Measurements from ENCODE around the gene MYO15B.

Gene MYO15B

GRCh38 chr17:75571197-75571884 is 16.3 kb upstream of the MYO15B start:
- DNase-seq (ENCODE audit: low read depth) = no peak
- H3K4me3 ChIP-seq (ENCODE audit: low read depth, low read length) = no peak overlapping the region
- TF ChIP-seq CTCF (IDR thresholded peaks at IDR 0.05; ENCODE audit: control insufficient read depth, extremely low read depth, insufficient read depth) = no peak

GRCh38 chr17:75571885-75572215 is 15.8 kb upstream of the MYO15B start:
- TF ChIP-seq CTCF (IDR thresholded peaks at IDR 0.05; ENCODE audit: control insufficient read depth, extremely low read depth, insufficient read depth) = no peak
- DNase-seq (ENCODE audit: low read depth) = no peak
- H3K4me3 ChIP-seq (ENCODE audit: low read depth, low read length) = no peak overlapping the region

GRCh38 chr17:75572713-75573539 is 14.7 kb upstream of the MYO15B start:
- TF ChIP-seq CTCF (IDR thresholded peaks at IDR 0.05; ENCODE audit: control insufficient read depth, extremely low read depth, insufficient read depth) = no peak
- no peak for DNase-seq (ENCODE audit: low read depth)
- no peak overlapping the region for H3K4me3 ChIP-seq (ENCODE audit: low read depth, low read length)

- DNase-seq (ENCODE audit: low read depth) = no peak
Measured at GRCh38 chr17:75573540-75573957, 14.1 kb upstream of the MYO15B start.

GRCh38 chr17:75573994-75574393 is 13.6 kb upstream of the MYO15B start:
- no peak for DNase-seq (ENCODE audit: low read depth)
- H3K4me3 ChIP-seq (ENCODE audit: low read depth, low read length) = no peak overlapping the region
- TF ChIP-seq CTCF (IDR thresholded peaks at IDR 0.05; ENCODE audit: control insufficient read depth, extremely low read depth, insufficient read depth) = no peak

More at GRCh38 chr17:75573540-75573957, 14.1 kb upstream of the MYO15B start:
- no peak overlapping the region for H3K4me3 ChIP-seq (ENCODE audit: low read depth, low read length)
- no peak for TF ChIP-seq CTCF (IDR thresholded peaks at IDR 0.05; ENCODE audit: control insufficient read depth, extremely low read depth, insufficient read depth)

GRCh38 chr17:75574404-75575036 is 13.1 kb upstream of the MYO15B start:
- no peak overlapping the region for H3K4me3 ChIP-seq (ENCODE audit: low read depth, low read length)
- TF ChIP-seq CTCF (IDR thresholded peaks at IDR 0.05; ENCODE audit: control insufficient read depth, extremely low read depth, insufficient read depth) = no peak
- no peak for DNase-seq (ENCODE audit: low read depth)

Data from LNCaP clone FGC (cell line).